Thoracic aorta (tissue), 2 donors: Measurements from ENCODE around the gene MAD1L1. TPM values are rescaled to one million over a fixed set of nuclear protein-coding genes. Genes with fewer than 3 reads are reported as not detected.

Source experiments
- ATAC-seq: fragments of 150-250 bp; one replicate; pipeline ENCODE4 v1.8.0; 2017; ENCODE audit warnings: low read depth; ENCODE audit not compliant: insufficient number of reproducible peaks, low FRiP score
- DNase-seq: peaks from one replicate; pipeline ENCODE4 v3.0.0-alpha.2; 2020; ENCODE audit warnings: low spot score
- H3K27ac ChIP-seq, 2 donors: fragments of 200-600 bp; sonication (generic); 1 replicate in 1 of 2; 2 replicates in 1 of 2; pipeline ENCODE4 v1.5.1; 2016; ENCODE audit warnings: mild to moderate bottlenecking in 2 of 2, moderate library complexity in 2 of 2
- H3K27me3 ChIP-seq: fragments of 200-600 bp; sonication (generic); replicated peaks from 2 replicates; pipeline ENCODE4 v1.6.0; 2016; ENCODE audit warnings: mild to moderate bottlenecking; ENCODE audit not compliant: insufficient read depth
- H3K36me3 ChIP-seq: fragments of 200-600 bp; sonication (generic); one replicate; pipeline ENCODE4 v1.5.1; 2016
- H3K4me1 ChIP-seq, 2 donors: fragments of 200-600 bp; sonication (generic); 1 replicate in 1 of 2; 2 replicates in 1 of 2; pipeline versions ENCODE4 v1.5.1 to v1.6.0; 2016; ENCODE audit warnings: low read depth in 2 of 2, mild to moderate bottlenecking in 1 of 2; ENCODE audit not compliant: control insufficient read depth in 1 of 2
- H3K4me3 ChIP-seq: fragments of 200-600 bp; sonication (generic); 2 replicates; pipeline ENCODE4 v1.5.1; 2016; ENCODE audit warnings: mild to moderate bottlenecking
- H3K9me3 ChIP-seq: fragments of 200-600 bp; sonication (generic); 2 replicates; pipeline ENCODE4 v1.5.1; 2016
- total RNA-seq, 2 donors: library from RNA; depleted of rRNA; stranded (reverse); fragments of >200 nt; gene quantifications; one replicate each; pipeline versions ENCODE4 v1.1.0 to v1.2.3, GENCODE V29; 2016
- TF ChIP-seq, protein P1 (sequence below): fragments of 200-600 bp; sonication (generic); IDR thresholded peaks from one replicate; pipeline ENCODE4 v1.5.1; 2019; ENCODE audit warnings: antibody characterized with exemption

Gene MAD1L1
- total RNA-seq, 2 donors from 2014 or later: 27.4 to 41.3 TPM

DNA sequence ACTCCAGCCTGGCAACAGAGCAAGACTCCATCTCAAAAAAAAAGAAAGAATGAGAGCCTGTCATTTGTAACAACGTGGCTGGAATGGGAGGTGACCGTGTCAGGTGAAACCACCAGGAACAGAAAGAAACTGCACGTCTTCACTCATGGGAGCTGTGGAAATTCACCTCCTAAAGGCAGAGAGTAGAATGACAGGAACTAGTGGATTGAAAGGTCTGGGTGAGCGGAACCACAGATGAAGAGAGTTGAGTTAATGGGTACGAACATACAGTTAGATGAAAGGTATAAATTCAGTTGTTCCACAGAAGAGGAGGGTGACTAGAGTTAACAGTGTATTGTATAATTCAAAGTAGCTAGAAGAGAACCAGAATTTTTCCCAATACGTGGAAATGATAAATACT lies 78.6 kb downstream of the MAD1L1 start:
- DNase-seq: no peak

DNA sequence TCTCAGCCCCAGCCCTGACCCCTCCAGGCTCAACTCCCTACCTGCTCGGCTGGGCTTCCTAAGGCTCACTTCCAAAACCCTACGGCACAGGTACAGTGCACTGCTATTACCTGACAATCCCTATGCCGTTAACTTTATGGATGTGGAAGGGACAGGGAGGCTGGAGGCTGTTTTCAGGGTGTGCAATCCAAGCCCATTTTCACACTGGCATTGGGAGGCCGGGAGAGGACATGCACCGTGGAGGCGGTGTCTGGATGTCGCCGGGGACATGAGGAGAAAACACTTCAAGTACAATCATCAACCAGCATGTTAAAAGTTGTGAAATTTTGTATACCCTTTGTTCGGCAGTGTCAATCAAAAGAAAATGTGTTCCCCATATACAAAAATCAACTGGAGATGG lies 80.1 kb downstream of the MAD1L1 start:
- Histone ChIP-seq H3K9me3 (no peaks in the 10 kb centered on the region), H3K4me1 (peaks cover 6 to 14% of the 10 kb centered on the region in 2 donors), H3K27ac (no peak overlapping the region), H3K4me3 (no peak overlapping the region), H3K27me3 (no peaks in the 10 kb centered on the region), H3K36me3 (peaks cover 6% of the 10 kb centered on the region)
- DNase-seq (no peak), ATAC-seq (no peak)
- TF ChIP-seq, protein P1, sequence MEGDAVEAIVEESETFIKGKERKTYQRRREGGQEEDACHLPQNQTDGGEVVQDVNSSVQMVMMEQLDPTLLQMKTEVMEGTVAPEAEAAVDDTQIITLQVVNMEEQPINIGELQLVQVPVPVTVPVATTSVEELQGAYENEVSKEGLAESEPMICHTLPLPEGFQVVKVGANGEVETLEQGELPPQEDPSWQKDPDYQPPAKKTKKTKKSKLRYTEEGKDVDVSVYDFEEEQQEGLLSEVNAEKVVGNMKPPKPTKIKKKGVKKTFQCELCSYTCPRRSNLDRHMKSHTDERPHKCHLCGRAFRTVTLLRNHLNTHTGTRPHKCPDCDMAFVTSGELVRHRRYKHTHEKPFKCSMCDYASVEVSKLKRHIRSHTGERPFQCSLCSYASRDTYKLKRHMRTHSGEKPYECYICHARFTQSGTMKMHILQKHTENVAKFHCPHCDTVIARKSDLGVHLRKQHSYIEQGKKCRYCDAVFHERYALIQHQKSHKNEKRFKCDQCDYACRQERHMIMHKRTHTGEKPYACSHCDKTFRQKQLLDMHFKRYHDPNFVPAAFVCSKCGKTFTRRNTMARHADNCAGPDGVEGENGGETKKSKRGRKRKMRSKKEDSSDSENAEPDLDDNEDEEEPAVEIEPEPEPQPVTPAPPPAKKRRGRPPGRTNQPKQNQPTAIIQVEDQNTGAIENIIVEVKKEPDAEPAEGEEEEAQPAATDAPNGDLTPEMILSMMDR: no peak

More for the DNA sequence above, 78.6 kb downstream of the MAD1L1 start:
- Histone ChIP-seq H3K36me3 (no peaks in the 10 kb centered on the region), H3K4me3 (no peak overlapping the region), H3K9me3 (no peaks in the 10 kb centered on the region), H3K27me3 (no peaks in the 10 kb centered on the region), H3K4me1 (peaks cover 14 to 26% of the 10 kb centered on the region in 2 donors), H3K27ac (no peak overlapping the region)
- TF ChIP-seq, protein P1: no peak
- no peak for ATAC-seq

DNA sequence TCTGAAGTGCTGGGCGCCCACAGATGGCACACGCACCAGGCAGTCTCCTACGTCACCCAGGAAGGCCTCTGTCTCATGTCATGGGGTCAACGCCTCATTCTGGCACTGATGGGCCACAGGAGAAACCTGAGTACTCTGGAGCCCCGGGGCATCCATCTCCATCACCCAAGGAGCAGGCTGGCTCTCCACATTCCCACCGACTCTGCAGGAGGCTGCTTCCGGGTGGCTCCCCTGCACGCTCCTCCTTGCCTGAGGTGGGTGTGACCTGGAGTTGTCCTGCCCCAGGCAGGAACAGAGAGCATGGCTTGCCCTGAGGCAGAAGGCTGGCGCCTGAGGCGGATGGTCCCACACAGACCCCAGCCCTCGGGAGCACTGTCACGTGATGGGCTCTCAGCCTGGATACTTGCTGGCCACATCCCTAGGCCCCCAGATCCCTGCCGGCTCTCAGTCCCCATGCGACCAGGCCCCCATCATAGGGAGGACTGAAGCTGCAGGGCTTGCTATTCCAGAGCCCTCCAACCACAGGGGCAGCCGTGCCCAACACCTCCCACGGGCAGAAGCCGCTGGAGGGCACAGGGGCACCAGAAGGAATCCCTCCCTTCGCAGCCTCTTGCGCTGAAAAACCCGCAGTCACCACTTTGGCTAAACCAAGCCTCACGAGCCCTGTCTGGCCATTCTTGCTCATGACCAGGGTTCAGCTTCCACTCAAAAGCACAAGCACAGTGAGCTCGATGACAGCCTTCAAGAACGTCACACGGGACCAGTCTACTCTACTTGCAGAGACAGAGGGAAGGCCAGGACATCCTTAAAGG lies 80.7 kb downstream of the MAD1L1 start:
- DNase-seq (no peak), ATAC-seq (no peak)
- TF ChIP-seq, protein P1: no peak
- no peaks in the 10 kb centered on the region for H3K27me3 ChIP-seq
- no peak overlapping the region for H3K4me3 ChIP-seq
- H3K27ac ChIP-seq: no peak overlapping the region
- H3K36me3 ChIP-seq: peaks cover 6% of the 10 kb centered on the region
- H3K4me1 ChIP-seq: peaks cover under 1 to 7% of the 10 kb centered on the region in 2 donors
- no peaks in the 10 kb centered on the region for H3K9me3 ChIP-seq

DNA sequence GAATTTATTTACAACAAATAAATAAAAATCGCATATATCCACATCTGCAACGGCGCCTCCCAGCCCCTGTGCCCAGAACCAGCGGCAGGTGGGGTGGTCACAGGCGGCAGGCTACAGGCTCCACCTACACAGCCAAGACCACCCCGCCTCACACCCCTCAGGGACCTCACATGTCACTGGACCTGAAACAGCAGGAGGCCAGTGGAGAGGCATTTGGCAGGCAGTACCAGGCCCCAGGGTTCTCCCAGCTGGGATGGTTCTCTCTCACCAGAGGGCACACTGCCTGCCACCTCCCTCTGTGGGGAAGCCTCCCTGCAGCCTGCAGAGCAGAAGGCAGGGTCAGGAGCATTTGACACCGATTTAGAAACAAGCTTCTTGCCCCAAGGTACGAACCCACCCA lies 81.5 kb downstream of the MAD1L1 start:
- Histone ChIP-seq H3K9me3 (no peaks in the 10 kb centered on the region), H3K4me3 (no peak overlapping the region), H3K27me3 (no peaks in the 10 kb centered on the region), H3K36me3 (peaks cover 6% of the 10 kb centered on the region), H3K27ac (no peak overlapping the region), H3K4me1 (no peaks in the 10 kb centered on the region)
- TF ChIP-seq, protein P1: no peak
- DNase-seq (no peak), ATAC-seq (no peak)

DNA sequence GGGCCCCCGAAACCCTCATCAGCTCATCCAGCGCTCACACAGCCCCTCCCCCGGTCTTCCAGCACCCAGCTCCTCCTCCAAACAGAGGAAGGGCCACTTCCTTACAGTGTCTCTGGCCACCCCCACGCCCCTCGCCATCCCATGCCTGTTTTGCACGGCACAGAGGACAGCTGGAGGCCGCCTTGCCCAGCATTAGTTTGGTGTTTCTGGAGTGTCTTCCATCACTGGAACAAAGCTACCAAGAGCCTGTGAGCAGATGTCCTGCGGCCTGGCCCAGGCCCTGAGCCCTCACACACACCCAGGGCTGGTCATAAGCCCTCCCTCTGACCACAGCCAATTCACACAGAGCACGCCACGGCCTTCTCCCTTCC lies 82.3 kb downstream of the MAD1L1 start:
- ATAC-seq (no peak), DNase-seq (no peak)
- H3K9me3 ChIP-seq: no peaks in the 10 kb centered on the region
- TF ChIP-seq, protein P1: no peak
- H3K36me3 ChIP-seq: peaks cover 10% of the 10 kb centered on the region
- no peak overlapping the region for H3K27ac ChIP-seq
- H3K4me1 ChIP-seq: no peaks in the 10 kb centered on the region
- no peaks in the 10 kb centered on the region for H3K27me3 ChIP-seq
- no peak overlapping the region for H3K4me3 ChIP-seq
